ENCODE measurements around the gene BFSP1. TPM values are rescaled to one million over a fixed set of nuclear protein-coding genes. Genes with fewer than 3 reads are reported as not detected.

BFSP1 gene
- total RNA-seq, 1 donor from 2014 or later = 0.73 TPM

GRCh38 chr20:17482536-17482935 is 48.6 kb downstream of the BFSP1 start:
- ATAC-seq (ENCODE audit: poor library complexity) = no peak
- intact Hi-C loops (cut with DNase I) = no loop called here
- no peak for DNase-seq

GRCh38 chr20:17481661-17482060 is 49.5 kb downstream of the BFSP1 start:
- intact Hi-C loops (cut with DNase I) = no loop called here
- no peak for ATAC-seq (ENCODE audit: poor library complexity)

GRCh38 chr20:17480696-17481095 is 50.5 kb downstream of the BFSP1 start:
- ATAC-seq (ENCODE audit: poor library complexity) = no peak

More at GRCh38 chr20:17481661-17482060, 49.5 kb downstream of the BFSP1 start:
- DNase-seq = no peak

GRCh38 chr20:17479063-17479657 is 52.0 kb downstream of the BFSP1 start:
- ATAC-seq (ENCODE audit: poor library complexity) = no peak
- intact Hi-C loops (cut with DNase I) = no loop called here

More at GRCh38 chr20:17480696-17481095, 50.5 kb downstream of the BFSP1 start:
- intact Hi-C loops (cut with DNase I) = no loop called here
- DNase-seq = no peak

GRCh38 chr20:17473659-17474058 is 57.5 kb downstream of the BFSP1 start:
- DNase-seq (no peak), ATAC-seq (ENCODE audit: poor library complexity) (no peak)
- intact Hi-C loops (cut with DNase I) = no loop called here

More at GRCh38 chr20:17479063-17479657, 52.0 kb downstream of the BFSP1 start:
- no peak for DNase-seq

- DNase-seq = no peak
- no peak for ATAC-seq (ENCODE audit: poor library complexity)
- intact Hi-C loops (cut with DNase I) = no loop called here
These were observed 59.5 kb downstream of the BFSP1 start for GRCh38 chr20:17471606-17472187.

- no peak for DNase-seq
- no peak for ATAC-seq (ENCODE audit: poor library complexity)
- intact Hi-C loops (cut with DNase I) = no loop called here
These were observed 60.2 kb downstream of the BFSP1 start for GRCh38 chr20:17470973-17471372.

GRCh38 chr20:17470521-17470920 is 60.7 kb downstream of the BFSP1 start:
- ATAC-seq (ENCODE audit: poor library complexity) (no peak), DNase-seq (no peak)
- intact Hi-C loops (cut with DNase I) = no loop called here

- no peak for DNase-seq
- no peak for ATAC-seq (ENCODE audit: poor library complexity)
- intact Hi-C loops (cut with DNase I) = no loop called here
These were observed 61.7 kb downstream of the BFSP1 start for GRCh38 chr20:17469246-17470030.

GRCh38 chr20:17468073-17468840 is 62.9 kb downstream of the BFSP1 start:
- intact Hi-C loops (cut with DNase I) = no loop called here
- DNase-seq (no peak), ATAC-seq (ENCODE audit: poor library complexity) (no peak)

GRCh38 chr20:17467120-17467655 is 64.0 kb downstream of the BFSP1 start:
- DNase-seq (no peak), ATAC-seq (ENCODE audit: poor library complexity) (no peak)
- intact Hi-C loops (cut with DNase I) = no loop called here

- intact Hi-C loops (cut with DNase I) = no loop called here
- ATAC-seq (ENCODE audit: poor library complexity) (no peak), DNase-seq (no peak)
These were observed 64.5 kb downstream of the BFSP1 start for GRCh38 chr20:17466641-17467040.

- ATAC-seq (ENCODE audit: poor library complexity) (no peak), DNase-seq (no peak)
- intact Hi-C loops (cut with DNase I) = no loop called here
These were observed 65.9 kb downstream of the BFSP1 start for GRCh38 chr20:17465236-17465635.

- intact Hi-C loops (cut with DNase I) = no loop called here
- no peak for ATAC-seq (ENCODE audit: poor library complexity)
- DNase-seq = no peak
These were observed 67.5 kb downstream of the BFSP1 start for GRCh38 chr20:17463711-17464110.

- DNase-seq (no peak), ATAC-seq (ENCODE audit: poor library complexity) (no peak)
- intact Hi-C loops (cut with DNase I) = no loop called here
These were observed 69.2 kb downstream of the BFSP1 start for GRCh38 chr20:17461941-17462340.

GRCh38 chr20:17460119-17460518 is 71.1 kb downstream of the BFSP1 start:
- ATAC-seq (ENCODE audit: poor library complexity) (no peak), DNase-seq (no peak)
- intact Hi-C loops (cut with DNase I) = no loop called here

- ATAC-seq (ENCODE audit: poor library complexity) = no peak
- no peak for DNase-seq
- intact Hi-C loops (cut with DNase I) = no loop called here
These were observed 73.5 kb downstream of the BFSP1 start for GRCh38 chr20:17457588-17458190.

GRCh38 chr20:17457079-17457478 is 74.1 kb downstream of the BFSP1 start:
- no peak for ATAC-seq (ENCODE audit: poor library complexity)
- intact Hi-C loops (cut with DNase I) = no loop called here
- no peak for DNase-seq

- ATAC-seq (ENCODE audit: poor library complexity) (no peak), DNase-seq (no peak)
- intact Hi-C loops (cut with DNase I) = no loop called here
These were observed 74.9 kb downstream of the BFSP1 start for GRCh38 chr20:17456279-17456678.
